HepG2 (cell line): Measurements from ENCODE around the gene ZFP36. TPM values are rescaled to one million over a fixed set of nuclear protein-coding genes. Genes with fewer than 3 reads are reported as not detected.

Experiments used
- ATAC-seq: fragments of 200-7000 bp; cut with Tn5 transposase; 3 replicates; pipeline ENCODE4 v1.9.1; 2020; ENCODE audit warnings: mild to moderate bottlenecking, moderate library complexity
- BruUV-seq: library from RNA; stranded (reverse); fragments of 400-500 nt; replicated peaks from 2 replicates; lab custom pipeline; 2021; lab: Mats Ljungman, UMichigan
- CTCF ChIA-PET: fragments of 300-600 bp; formaldehyde crosslinking; extraction: SDS; loops from one replicate; lab custom pipeline; 2021; ENCODE audit warnings: low total read pairs, inconsistent platforms, low intra/inter-chr PET ratio; lab: Yijun Ruan, JAX
- POLR2A ChIA-PET: fragments of 350-600 bp; sonication (Branson Sonifier 250); formaldehyde crosslinking; loops from one replicate; lab custom pipeline; 2020; ENCODE audit warnings: antibody characterized with exemption, inconsistent platforms; lab: Yijun Ruan, JAX
- DNase-seq: peaks from one replicate; pipeline ENCODE4 v3.0.0-alpha.2; 2015; ENCODE audit warnings: low spot score
- FAIRE-seq: peaks from 3 replicates; lab custom pipeline; 2011; peaks lifted over from hg19 to GRCh38; lab: Jason Lieb, UNC
- H2AFZ ChIP-seq: one replicate; pipeline ENCODE4 v1.6.1; 2011; ENCODE audit warnings: low read length, inconsistent platforms
- H3K27ac ChIP-seq: fragments of 300-600 bp; 3 replicates; pipeline ENCODE4 v1.8.0; 2011; ENCODE audit warnings: mixed run types, mild to moderate bottlenecking, mixed read lengths, low read length, inconsistent platforms; ENCODE audit not compliant: insufficient read depth; ENCODE audit errors: extremely low read length
- H3K27me3 ChIP-seq, 2 experiments: fragments of 200-600 bp in 1 of 2; 2 replicates in 1 of 2; 3 replicates in 1 of 2; pipeline versions ENCODE4 v1.6.0 to v1.8.0; 2011; ENCODE audit warnings: low read length in 2 of 2, mild to moderate bottlenecking in 2 of 2, moderate library complexity in 2 of 2, inconsistent platforms in 1 of 2; ENCODE audit not compliant: insufficient read depth in 2 of 2, control insufficient read depth in 1 of 2
- H3K36me3 ChIP-seq, 2 experiments: fragments of 200-600 bp in 1 of 2; replicated peaks in 1 of 2; 2 replicates in 1 of 2; 3 replicates in 1 of 2; pipeline versions ENCODE4 v1.5.1 to v1.8.0; 2011; ENCODE audit warnings: low read length in 2 of 2, inconsistent platforms in 1 of 2; ENCODE audit not compliant: insufficient read depth in 2 of 2, control insufficient read depth in 1 of 2
- H3K4me1 ChIP-seq: 2 replicates; pipeline ENCODE4 v1.5.1; 2012; ENCODE audit warnings: low read length, inconsistent platforms; ENCODE audit not compliant: insufficient read depth
- H3K4me2 ChIP-seq: 2 replicates; pipeline ENCODE4 v1.6.0; 2011; ENCODE audit warnings: low read depth, low read length, inconsistent platforms
- H3K4me3 ChIP-seq, 3 experiments: fragments of 200-600 bp in 1 of 3; sonication (generic), shearing (Covaris generic) in 1 of 3; replicated peaks in 1 of 3; 2 replicates each; pipeline ENCODE4 v1.5.1; 2011 to 2016; ENCODE audit warnings: low read length in 3 of 3, inconsistent platforms in 2 of 3, low read depth in 2 of 3, mild to moderate bottlenecking in 2 of 3, control low read depth in 1 of 3, mixed read lengths in 1 of 3; ENCODE audit not compliant: insufficient read depth in 1 of 3
- H3K79me2 ChIP-seq: one replicate; pipeline ENCODE4 v1.6.1; 2011; ENCODE audit warnings: low read length, inconsistent platforms; ENCODE audit not compliant: insufficient read depth
- H3K9ac ChIP-seq: 2 replicates; pipeline ENCODE4 v1.6.0; 2011; ENCODE audit warnings: mild to moderate bottlenecking, low read depth, low read length, inconsistent platforms; ENCODE audit not compliant: insufficient read depth
- H3K9me3 ChIP-seq: 2 replicates; pipeline ENCODE4 v1.5.1; 2012; ENCODE audit warnings: mild to moderate bottlenecking, low read length
- H4K20me1 ChIP-seq: 2 replicates; pipeline ENCODE4 v1.6.0; 2011; ENCODE audit warnings: inconsistent platforms, mild to moderate bottlenecking, low read length, moderate library complexity; ENCODE audit not compliant: insufficient read depth
- ATF7-NPFF ChIP-seq: sonication (generic); formaldehyde crosslinking; IDR thresholded peaks from 2 replicates; pipeline ENCODE4 v1.8.1; 2023; ENCODE audit warnings: mild to moderate bottlenecking, low read depth, missing genetic modification reagents, moderate library complexity
- CC2D1A ChIP-seq: sonication (generic); formaldehyde crosslinking; IDR thresholded peaks from 2 replicates; pipeline ENCODE4 v1.8.1; 2023; ENCODE audit warnings: mild to moderate bottlenecking, missing genetic modification reagents
- MIER2 ChIP-seq: IDR thresholded peaks from 2 replicates; pipeline ENCODE4 v1.6.1; 2016; ENCODE audit warnings: missing biosample characterization, missing genetic modification reagents
- NR2F2 ChIP-seq: IDR thresholded peaks from 2 replicates; pipeline ENCODE4 v1.6.1; 2012; ENCODE audit warnings: low read depth, inconsistent platforms, borderline replicate concordance
- RAD21 ChIP-seq: fragments of 450-650 bp; formaldehyde crosslinking; IDR thresholded peaks from 2 replicates; pipeline ENCODE4 v1.5.0; 2020; ENCODE audit warnings: mild to moderate bottlenecking
- SMC3 ChIP-seq: IDR thresholded peaks from 2 replicates; pipeline ENCODE4 v1.6.1; 2011; ENCODE audit warnings: low read length, improper control_type of control experiment
- STAG1 ChIP-seq: sonication (generic); formaldehyde crosslinking; IDR thresholded peaks from 2 replicates; pipeline ENCODE4 v1.4.0; 2020; ENCODE audit warnings: missing genetic modification reagents
- SYNCRIP ChIP-seq: fragments of 200-400 bp; formaldehyde crosslinking; IDR thresholded peaks from 2 replicates; pipeline ENCODE4 v1.6.1; 2018; ENCODE audit warnings: mild to moderate bottlenecking, low read depth, low read length; ENCODE audit not compliant: insufficient read depth
- ZNF205 ChIP-seq: IDR thresholded peaks from 2 replicates; pipeline ENCODE4 v1.6.1; 2018; ENCODE audit warnings: missing biosample characterization, missing genetic modification reagents
- ZNF24 ChIP-seq: fragments of 450-650 bp; IDR thresholded peaks from 2 replicates; pipeline ENCODE4 v1.6.1; 2017; ENCODE audit warnings: antibody characterized with exemption, mild to moderate bottlenecking
- ZNF543 ChIP-seq: sonication (generic); formaldehyde crosslinking; IDR thresholded peaks from 2 replicates; pipeline ENCODE4 v1.4.0; 2020; ENCODE audit warnings: mild to moderate bottlenecking, missing genetic modification reagents
- ZSCAN30 ChIP-seq: sonication (generic); formaldehyde crosslinking; IDR thresholded peaks from 2 replicates; pipeline ENCODE4 v1.5.0; 2020; ENCODE audit warnings: mild to moderate bottlenecking, missing genetic modification reagents
- WGBS: methylation state at CpG from one replicate; pipeline ENCODE4 v1.1.6; 2017; ENCODE audit warnings: low lambda C conversion rate; 5-methylcytosine and 5-hydroxymethylcytosine counted together
- in situ Hi-C: cut with HindIII; loops from 2 replicates; pipeline ENCODE4 v1.10.0; 2017; ENCODE audit warnings: low pct_unique_long_range_greater_than_20kb; ENCODE audit not compliant: extremely low pct_ligation_motif_present
- intact Hi-C: fragments of 100-400 bp; cut with micrococcal nuclease; formaldehyde crosslinking; loops from one replicate; pipeline ENCODE4 v1.10.0; 2022; ENCODE audit not compliant: unreplicated experiment
- polyA plus RNA-seq, 8 experiments: library from polyadenylated mRNA; depleted of rRNA in 3 of 8; stranded (reverse) in 7 of 8; unstranded in 1 of 8; fragments of >200 nt; fragmentation: Illumina TruSeq in 4 of 8; extraction: Trizol in 4 of 8; gene quantifications; 2 replicates each; pipeline versions ENCODE4 v1.2.1 to v1.2.3, GENCODE V29; 2011 to 2016; ENCODE audit warnings: low read depth in 4 of 8, missing spikeins in 1 of 8, mixed read lengths in 1 of 8; ENCODE audit not compliant: insufficient read depth in 1 of 8
- total RNA-seq, 5 experiments: library from RNA; depleted of rRNA; stranded (reverse); fragments of >200 nt; fragmentation: Illumina TruSeq; extraction: Trizol; gene quantifications; 2 replicates each; pipeline ENCODE4 v1.2.3, GENCODE V29; 2016; ENCODE audit warnings: low read depth in 1 of 5
- TF ChIP-seq, protein P1 (sequence below): sonication (generic); formaldehyde crosslinking; IDR thresholded peaks from 2 replicates; pipeline ENCODE4 v1.5.0; 2020; ENCODE audit warnings: mild to moderate bottlenecking, missing genetic modification reagents, borderline replicate concordance
- TF ChIP-seq, protein P2 (sequence below): sonication (generic); formaldehyde crosslinking; conservative IDR thresholded peaks from 2 replicates; pipeline ENCODE4 v1.4.0; 2020; ENCODE audit warnings: missing genetic modification reagents

Gene ZFP36
- total and polyA plus RNA-seq, 2 of the 13 experiments (the other 11 are each of a cell fraction or from before 2014, with no cell fraction given) = 1.4 to 1.7 TPM

DNA sequence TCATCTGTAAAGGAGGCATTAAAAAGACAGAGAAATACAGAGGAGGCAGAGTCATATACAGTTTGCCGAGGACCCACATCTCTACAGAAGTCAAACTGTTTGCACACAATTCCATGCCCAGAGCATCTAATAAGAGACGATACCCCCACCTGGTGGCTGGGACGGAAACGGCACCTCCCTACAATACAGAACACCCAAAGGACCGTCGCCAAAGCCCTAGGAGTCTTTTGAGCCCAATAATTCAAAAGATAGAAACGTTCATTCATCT is 5.1 kb downstream of the ZFP36 start:
- Histone ChIP-seq H3K4me3 (peak overlapping the region; percentile 38 to 97 (median 70); a peak in 5 of 6 replicates), H3K79me2 (peaks cover 38% of the 10 kb centered on the region), H3K27me3 (no peaks in the 10 kb centered on the region; a peak in 1 of 5 replicates), H3K36me3 (peaks cover 0 to 6% of the 10 kb centered on the region in 2 experiments; a peak in 1 of 5 replicates), H2AFZ (no peak overlapping the region), H3K9me3 (no peaks in the 10 kb centered on the region), H3K4me1 (peaks cover 58% of the 10 kb centered on the region), H3K4me2 (peak overlapping the region; percentile 96), H3K9ac (peak overlapping the region; percentile 83), H4K20me1 (peaks cover 20% of the 10 kb centered on the region; the same call in 1 of the 2 replicates), H3K27ac (peak overlapping the region; percentile 81)
- ChIA-PET POLR2A (interaction anchor here (0.7 to 2.3 kb wide), 8 partner anchors 11 to 69 kb away, joined by 4 to 123 read pairs (median 29); partner anchors contain the start of genes MED29, PAF1, RPS16 and SAMD4B), CTCF (interaction anchor here (0.8 to 5.1 kb wide), 6 partner anchors 11 to 84 kb away, joined by 3 to 127 read pairs (median 4); partner anchors contain the start of genes MED29, PAF1 and SAMD4B)
- peak; percentile 47 for ATAC-seq
- BruUV-seq = no TSS peak
- FAIRE-seq = no peak
- in situ Hi-C loops = no loop called here
- peak; percentile 90 for DNase-seq
- intact Hi-C loops = loop anchor here (1.0 to 10.0 kb wide), 5 partner anchors 10 to 289 kb away; partner anchors contain the start of genes EID2B and SAMD4B
- 0% methylated on average over 7 of the region's 7 CpGs for WGBS
- TF ChIP-seq STAG1 (CRISPR knock-in tag) (peak; percentile 94), SMC3 (peak; percentile 98), SYNCRIP (no peak), ZNF205 (CRISPR knock-in tag) (peak; percentile 40; the same call in 1 of the 2 replicates), RAD21 (peak; percentile 96), NR2F2 (no peak), ZNF543 (0 out of 2 replicates have a peak, but pooled peaks have one; percentile 32), CC2D1A (CRISPR knock-in tag) (0 out of 2 replicates have a peak, but pooled peaks have one; percentile 57), ATF7-NPFF (CRISPR knock-in tag) (0 out of 2 replicates have a peak, but pooled peaks have one; percentile 2), ZSCAN30 (CRISPR knock-in tag) (0 out of 2 replicates have a peak, but pooled peaks have one; percentile 49), MIER2 (CRISPR knock-in tag) (no peak), ZNF24 (no peak)
- TF ChIP-seq, protein P1, sequence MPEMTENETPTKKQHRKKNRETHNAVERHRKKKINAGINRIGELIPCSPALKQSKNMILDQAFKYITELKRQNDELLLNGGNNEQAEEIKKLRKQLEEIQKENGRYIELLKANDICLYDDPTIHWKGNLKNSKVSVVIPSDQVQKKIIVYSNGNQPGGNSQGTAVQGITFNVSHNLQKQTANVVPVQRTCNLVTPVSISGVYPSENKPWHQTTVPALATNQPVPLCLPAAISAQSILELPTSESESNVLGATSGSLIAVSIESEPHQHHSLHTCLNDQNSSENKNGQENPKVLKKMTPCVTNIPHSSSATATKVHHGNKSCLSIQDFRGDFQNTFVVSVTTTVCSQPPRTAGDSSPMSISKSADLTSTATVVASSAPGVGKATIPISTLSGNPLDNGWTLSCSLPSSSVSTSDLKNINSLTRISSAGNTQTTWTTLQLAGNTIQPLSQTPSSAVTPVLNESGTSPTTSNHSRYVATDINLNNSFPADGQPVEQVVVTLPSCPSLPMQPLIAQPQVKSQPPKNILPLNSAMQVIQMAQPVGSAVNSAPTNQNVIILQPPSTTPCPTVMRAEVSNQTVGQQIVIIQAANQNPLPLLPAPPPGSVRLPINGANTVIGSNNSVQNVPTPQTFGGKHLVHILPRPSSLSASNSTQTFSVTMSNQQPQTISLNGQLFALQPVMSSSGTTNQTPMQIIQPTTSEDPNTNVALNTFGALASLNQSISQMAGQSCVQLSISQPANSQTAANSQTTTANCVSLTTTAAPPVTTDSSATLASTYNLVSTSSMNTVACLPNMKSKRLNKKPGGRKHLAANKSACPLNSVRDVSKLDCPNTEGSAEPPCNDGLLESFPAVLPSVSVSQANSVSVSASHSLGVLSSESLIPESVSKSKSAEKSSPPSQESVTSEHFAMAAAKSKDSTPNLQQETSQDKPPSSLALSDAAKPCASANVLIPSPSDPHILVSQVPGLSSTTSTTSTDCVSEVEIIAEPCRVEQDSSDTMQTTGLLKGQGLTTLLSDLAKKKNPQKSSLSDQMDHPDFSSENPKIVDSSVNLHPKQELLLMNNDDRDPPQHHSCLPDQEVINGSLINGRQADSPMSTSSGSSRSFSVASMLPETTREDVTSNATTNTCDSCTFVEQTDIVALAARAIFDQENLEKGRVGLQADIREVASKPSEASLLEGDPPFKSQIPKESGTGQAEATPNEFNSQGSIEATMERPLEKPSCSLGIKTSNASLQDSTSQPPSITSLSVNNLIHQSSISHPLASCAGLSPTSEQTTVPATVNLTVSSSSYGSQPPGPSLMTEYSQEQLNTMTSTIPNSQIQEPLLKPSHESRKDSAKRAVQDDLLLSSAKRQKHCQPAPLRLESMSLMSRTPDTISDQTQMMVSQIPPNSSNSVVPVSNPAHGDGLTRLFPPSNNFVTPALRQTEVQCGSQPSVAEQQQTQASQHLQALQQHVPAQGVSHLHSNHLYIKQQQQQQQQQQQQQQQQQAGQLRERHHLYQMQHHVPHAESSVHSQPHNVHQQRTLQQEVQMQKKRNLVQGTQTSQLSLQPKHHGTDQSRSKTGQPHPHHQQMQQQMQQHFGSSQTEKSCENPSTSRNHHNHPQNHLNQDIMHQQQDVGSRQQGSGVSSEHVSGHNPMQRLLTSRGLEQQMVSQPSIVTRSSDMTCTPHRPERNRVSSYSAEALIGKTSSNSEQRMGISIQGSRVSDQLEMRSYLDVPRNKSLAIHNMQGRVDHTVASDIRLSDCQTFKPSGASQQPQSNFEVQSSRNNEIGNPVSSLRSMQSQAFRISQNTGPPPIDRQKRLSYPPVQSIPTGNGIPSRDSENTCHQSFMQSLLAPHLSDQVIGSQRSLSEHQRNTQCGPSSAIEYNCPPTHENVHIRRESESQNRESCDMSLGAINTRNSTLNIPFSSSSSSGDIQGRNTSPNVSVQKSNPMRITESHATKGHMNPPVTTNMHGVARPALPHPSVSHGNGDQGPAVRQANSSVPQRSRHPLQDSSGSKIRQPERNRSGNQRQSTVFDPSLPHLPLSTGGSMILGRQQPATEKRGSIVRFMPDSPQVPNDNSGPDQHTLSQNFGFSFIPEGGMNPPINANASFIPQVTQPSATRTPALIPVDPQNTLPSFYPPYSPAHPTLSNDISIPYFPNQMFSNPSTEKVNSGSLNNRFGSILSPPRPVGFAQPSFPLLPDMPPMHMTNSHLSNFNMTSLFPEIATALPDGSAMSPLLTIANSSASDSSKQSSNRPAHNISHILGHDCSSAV = 0 out of 2 replicates have a peak, but pooled peaks have one; percentile 18
- TF ChIP-seq, protein P2, sequence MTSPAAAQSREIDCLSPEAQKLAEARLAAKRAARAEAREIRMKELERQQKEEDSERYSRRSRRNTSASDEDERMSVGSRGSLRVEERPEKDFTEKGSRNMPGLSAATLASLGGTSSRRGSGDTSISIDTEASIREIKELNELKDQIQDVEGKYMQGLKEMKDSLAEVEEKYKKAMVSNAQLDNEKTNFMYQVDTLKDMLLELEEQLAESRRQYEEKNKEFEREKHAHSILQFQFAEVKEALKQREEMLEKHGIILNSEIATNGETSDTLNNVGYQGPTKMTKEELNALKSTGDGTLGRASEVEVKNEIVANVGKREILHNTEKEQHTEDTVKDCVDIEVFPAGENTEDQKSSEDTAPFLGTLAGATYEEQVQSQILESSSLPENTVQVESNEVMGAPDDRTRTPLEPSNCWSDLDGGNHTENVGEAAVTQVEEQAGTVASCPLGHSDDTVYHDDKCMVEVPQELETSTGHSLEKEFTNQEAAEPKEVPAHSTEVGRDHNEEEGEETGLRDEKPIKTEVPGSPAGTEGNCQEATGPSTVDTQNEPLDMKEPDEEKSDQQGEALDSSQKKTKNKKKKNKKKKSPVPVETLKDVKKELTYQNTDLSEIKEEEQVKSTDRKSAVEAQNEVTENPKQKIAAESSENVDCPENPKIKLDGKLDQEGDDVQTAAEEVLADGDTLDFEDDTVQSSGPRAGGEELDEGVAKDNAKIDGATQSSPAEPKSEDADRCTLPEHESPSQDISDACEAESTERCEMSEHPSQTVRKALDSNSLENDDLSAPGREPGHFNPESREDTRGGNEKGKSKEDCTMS (CRISPR knock-in tag) = no peak
